ENCODE data around the gene SH2D5. TPM values are rescaled to one million over a fixed set of nuclear protein-coding genes. Genes with fewer than 3 reads are reported as not detected.

SH2D5 gene
- total RNA-seq, 4 donors from 2014 or later = 0.23 to 1.2 TPM; not detected in 2

- no peak for DNase-seq (ENCODE audit: low spot score in 2 of 2)
- Histone ChIP-seq H3K27ac (no peak overlapping the region), H3K9me3 (no peaks in the 10 kb centered on the region), H3K4me3 (no peak overlapping the region), H3K36me3 (no peaks in the 10 kb centered on the region), H3K27me3 (peaks cover 37% of the 10 kb centered on the region), H3K4me1 (peaks cover 23% of the 10 kb centered on the region)
- WGBS = 57% methylated on average over 5 of the region's 13 CpGs
- TF ChIP-seq EP300 (IDR thresholded peaks at IDR 0.05) (no peak), POLR2AphosphoS5 (IDR thresholded peaks at IDR 0.05) (no peak), CTCF (IDR thresholded peaks at IDR 0.05) (no peak), POLR2A (IDR thresholded peaks at IDR 0.05) (no peak)
Measured at GRCh38 chr1:20727746-20728316, 4.7 kb downstream of the SH2D5 start.

GRCh38 chr1:20726932-20727745, 5.4 kb downstream of the SH2D5 start:
- no peaks in the 10 kb centered on the region for H3K36me3 ChIP-seq
- no peak overlapping the region for H3K27ac ChIP-seq
- H3K27me3 ChIP-seq = peaks cover 35% of the 10 kb centered on the region
- H3K4me3 ChIP-seq = no peak overlapping the region
- TF ChIP-seq POLR2AphosphoS5 (IDR thresholded peaks at IDR 0.05) = no peak
- TF ChIP-seq POLR2A (IDR thresholded peaks at IDR 0.05) = no peak
- no peak for TF ChIP-seq CTCF (IDR thresholded peaks at IDR 0.05)
- no peak for TF ChIP-seq EP300 (IDR thresholded peaks at IDR 0.05)
- no peaks in the 10 kb centered on the region for H3K9me3 ChIP-seq
- 100% methylated on average over 2 of the region's 17 CpGs for WGBS
- DNase-seq (ENCODE audit: low spot score in 2 of 2) = no peak
- peaks cover 16% of the 10 kb centered on the region for H3K4me1 ChIP-seq

- no peak overlapping the region for H3K4me3 ChIP-seq
- H3K36me3 ChIP-seq = no peaks in the 10 kb centered on the region
- H3K27ac ChIP-seq = no peak overlapping the region
- TF ChIP-seq POLR2AphosphoS5 (IDR thresholded peaks at IDR 0.05) = no peak
- no peak for TF ChIP-seq POLR2A (IDR thresholded peaks at IDR 0.05)
- no peak for TF ChIP-seq EP300 (IDR thresholded peaks at IDR 0.05)
- TF ChIP-seq CTCF (IDR thresholded peaks at IDR 0.05) = no peak
- H3K4me1 ChIP-seq = peaks cover 8% of the 10 kb centered on the region
- whole genome bisulfite sequencing = 79% methylated on average over 9 of the region's 25 CpGs
- no peak for DNase-seq (ENCODE audit: low spot score in 2 of 2)
- no peaks in the 10 kb centered on the region for H3K9me3 ChIP-seq
- H3K27me3 ChIP-seq = peaks cover 26% of the 10 kb centered on the region
Measured at GRCh38 chr1:20726118-20726911, 6.2 kb downstream of the SH2D5 start.

- TF ChIP-seq EP300 (IDR thresholded peaks at IDR 0.05) (no peak), POLR2A (IDR thresholded peaks at IDR 0.05) (no peak), CTCF (IDR thresholded peaks at IDR 0.05) (no peak), POLR2AphosphoS5 (IDR thresholded peaks at IDR 0.05) (no peak)
- DNase-seq (ENCODE audit: low spot score in 2 of 2) = no peak
- WGBS = 71% methylated on average over 13 of the region's 29 CpGs
- Histone ChIP-seq H3K9me3 (no peaks in the 10 kb centered on the region), H3K36me3 (no peaks in the 10 kb centered on the region), H3K4me3 (no peak overlapping the region), H3K27me3 (peaks cover 18% of the 10 kb centered on the region), H3K27ac (no peak overlapping the region), H3K4me1 (peaks cover 6% of the 10 kb centered on the region)
Measured at GRCh38 chr1:20725189-20726117, 7.0 kb downstream of the SH2D5 start.
